H1 (cell line): ENCODE results near the gene BCAS3. TPM values are rescaled to one million over a fixed set of nuclear protein-coding genes. Genes with fewer than 3 reads are reported as not detected.

Experiments used
- CTCF ChIA-PET: fragments of 300-600 bp; sonication (Branson Sonifier 250); formaldehyde crosslinking; loops from one replicate; lab custom pipeline; 2021; ENCODE audit not compliant: partially characterized antibody; lab: Charles Lee
- POLR2A ChIA-PET: fragments of 300-600 bp; sonication (Branson Sonifier 250); formaldehyde crosslinking; loops from one replicate; lab custom pipeline; 2021; ENCODE audit warnings: inconsistent platforms; ENCODE audit not compliant: partially characterized antibody; lab: Charles Lee
- DNase-seq, 2 experiments: peaks; one replicate each; pipeline versions ENCODE4 v3.0.0 to v3.0.0-alpha.2; 2010 to 2022; ENCODE audit warnings: low spot score in 2 of 2, low read depth in 1 of 2, mixed read lengths in 1 of 2
- FAIRE-seq: peaks from 2 replicates; lab custom pipeline; 2011; peaks lifted over from hg19 to GRCh38; lab: Jason Lieb, UNC
- H2AFZ ChIP-seq: 2 replicates; pipeline ENCODE4 v1.8.1; 2012; ENCODE audit warnings: low read length, inconsistent platforms
- H2AK5ac ChIP-seq: 2 replicates; pipeline ENCODE4 v1.6.1; 2013; ENCODE audit warnings: low read depth, low read length
- H2BK120ac ChIP-seq: replicated peaks from 2 replicates; pipeline ENCODE3; 2013; ENCODE audit warnings: low read depth, low read length, inconsistent platforms
- H2BK12ac ChIP-seq: 2 replicates; pipeline ENCODE4 v1.6.1; 2013; ENCODE audit warnings: low read depth, low read length
- H2BK15ac ChIP-seq: 2 replicates; pipeline ENCODE4 v1.6.1; 2013; ENCODE audit warnings: low read length
- H2BK20ac ChIP-seq: 2 replicates; pipeline ENCODE4 v1.6.1; 2013; ENCODE audit warnings: low read length
- H2BK5ac ChIP-seq: 2 replicates; pipeline ENCODE4 v1.6.1; 2013; ENCODE audit warnings: low read depth, low read length
- H3K14ac ChIP-seq: 2 replicates; pipeline ENCODE4 v1.6.1; 2013; ENCODE audit warnings: inconsistent platforms; ENCODE audit not compliant: insufficient read length
- H3K18ac ChIP-seq: 2 replicates; pipeline ENCODE4 v1.6.1; 2013; ENCODE audit warnings: low read length; ENCODE audit errors: extremely low read depth
- H3K23ac ChIP-seq: 2 replicates; pipeline ENCODE4 v1.6.1; 2013; ENCODE audit warnings: inconsistent platforms; ENCODE audit not compliant: insufficient read length
- H3K23me2 ChIP-seq: 2 replicates; pipeline ENCODE4 v1.6.1; 2013; ENCODE audit warnings: low read depth, low read length
- H3K27ac ChIP-seq: 2 replicates; pipeline ENCODE4 v1.6.1; 2011; ENCODE audit warnings: low read depth, low read length, inconsistent platforms
- H3K27me3 ChIP-seq, 4 experiments: replicated peaks in 1 of 4; 1 replicate in 1 of 4; 2 replicates in 3 of 4; pipeline versions ENCODE4 v1.6.1 to v1.8.1; 2011 to 2013; ENCODE audit warnings: low read length in 3 of 4, mild to moderate bottlenecking in 3 of 4, inconsistent platforms in 2 of 4, mixed read lengths in 2 of 4, moderate library complexity in 1 of 4; ENCODE audit not compliant: control insufficient read depth in 3 of 4, insufficient read depth in 3 of 4; ENCODE audit errors: extremely low read depth in 1 of 4
- H3K36me3 ChIP-seq, 4 experiments: 2 replicates each; pipeline versions ENCODE4 v1.6.1 to v1.8.1; 2011 to 2013; ENCODE audit warnings: mild to moderate bottlenecking in 4 of 4, low read length in 3 of 4, moderate library complexity in 2 of 4, control low read depth in 1 of 4, inconsistent platforms in 1 of 4; ENCODE audit not compliant: insufficient read depth in 4 of 4, control insufficient read depth in 2 of 4
- H3K4ac ChIP-seq: replicated peaks from 2 replicates; pipeline ENCODE3; 2013; ENCODE audit warnings: low read length, low read depth, mixed read lengths, inconsistent platforms; ENCODE audit not compliant: insufficient read length
- H3K4me1 ChIP-seq, 4 experiments: replicated peaks in 1 of 4; 1 replicate in 1 of 4; 2 replicates in 3 of 4; pipeline versions ENCODE4 v1.6.1 to v1.8.1; 2011 to 2013; ENCODE audit warnings: low read length in 3 of 4, inconsistent platforms in 2 of 4, mixed read lengths in 1 of 4; ENCODE audit not compliant: insufficient read depth in 4 of 4, control insufficient read depth in 3 of 4
- H3K4me2 ChIP-seq, 2 experiments: 2 replicates each; pipeline versions ENCODE4 v1.6.1 to v1.8.1; 2011 to 2013; ENCODE audit warnings: low read depth in 2 of 2, low read length in 2 of 2, control low read depth in 1 of 2, inconsistent platforms in 1 of 2, mild to moderate bottlenecking in 1 of 2; ENCODE audit not compliant: insufficient read depth in 1 of 2
- H3K4me3 ChIP-seq, 4 experiments: fragments of 200-600, 300-600 bp in 1 of 4; sonication (generic), shearing (Covaris generic), sonication (Bioruptor Twin) in 1 of 4; 2 replicates each; pipeline versions ENCODE4 v1.5.1 to v1.8.1; 2011 to 2016; ENCODE audit warnings: low read length in 4 of 4, low read depth in 3 of 4, control low read depth in 2 of 4, inconsistent platforms in 2 of 4, mild to moderate bottlenecking in 2 of 4, mixed read lengths in 1 of 4, moderate library complexity in 1 of 4; ENCODE audit not compliant: insufficient read depth in 2 of 4; ENCODE audit errors: extremely low read depth in 1 of 4
- H3K56ac ChIP-seq: replicated peaks from 2 replicates; pipeline ENCODE3; 2013; ENCODE audit warnings: low read depth, mild to moderate bottlenecking, mixed read lengths, low read length, inconsistent platforms; ENCODE audit not compliant: insufficient read length
- H3K79me1 ChIP-seq: 2 replicates; pipeline ENCODE4 v1.6.1; 2013; ENCODE audit warnings: low read depth, low read length, control low read depth
- H3K79me2 ChIP-seq, 2 experiments: 2 replicates each; pipeline versions ENCODE4 v1.6.1 to v1.8.1; 2012 to 2013; ENCODE audit warnings: low read length in 2 of 2, mild to moderate bottlenecking in 2 of 2, inconsistent platforms in 1 of 2; ENCODE audit not compliant: insufficient read depth in 2 of 2, control insufficient read depth in 1 of 2
- H3K9ac ChIP-seq, 4 experiments: replicated peaks in 1 of 4; 1 replicate in 1 of 4; 2 replicates in 3 of 4; pipeline versions ENCODE4 v1.6.1 to v1.8.1; 2011 to 2013; ENCODE audit warnings: low read depth in 3 of 4, low read length in 3 of 4, control low read depth in 2 of 4, mild to moderate bottlenecking in 2 of 4, moderate library complexity in 2 of 4, inconsistent platforms in 1 of 4; ENCODE audit errors: extremely low read depth in 1 of 4
- H3K9me3 ChIP-seq, 2 experiments: 2 replicates each; pipeline versions ENCODE4 v1.6.1 to v1.8.1; 2012 to 2013; ENCODE audit warnings: mild to moderate bottlenecking in 2 of 2, moderate library complexity in 2 of 2, control low read depth in 1 of 2, inconsistent platforms in 1 of 2, low read depth in 1 of 2, low read length in 1 of 2, mixed read lengths in 1 of 2; ENCODE audit not compliant: insufficient read depth in 2 of 2
- H4K20me1 ChIP-seq, 2 experiments: replicated peaks in 1 of 2; 2 replicates each; pipeline versions ENCODE3 to v1.8.1; 2011 to 2013; ENCODE audit warnings: inconsistent platforms in 2 of 2, low read length in 2 of 2, mild to moderate bottlenecking in 1 of 2; ENCODE audit not compliant: insufficient read depth in 2 of 2, control insufficient read depth in 1 of 2
- H4K5ac ChIP-seq: 2 replicates; pipeline ENCODE4 v1.6.1; 2013; ENCODE audit warnings: low read length, low read depth, mixed read lengths, inconsistent platforms; ENCODE audit not compliant: insufficient read length
- H4K8ac ChIP-seq: 2 replicates; pipeline ENCODE4 v1.8.0; 2013; ENCODE audit warnings: mild to moderate bottlenecking, moderate library complexity, low read length, inconsistent platforms; ENCODE audit not compliant: insufficient read depth; ENCODE audit errors: extremely low read depth
- H4K91ac ChIP-seq: replicated peaks from 2 replicates; pipeline ENCODE3; 2013; ENCODE audit warnings: low read length, mixed read lengths, inconsistent platforms; ENCODE audit not compliant: insufficient read length
- ASH2L ChIP-seq: fragments of 200-600, 300-600 bp; sonication (generic); IDR thresholded peaks from one replicate; pipeline ENCODE4 v1.7.1; 2017; ENCODE audit warnings: low read length
- CBX8 ChIP-seq: fragments of 300-800, 300-1000 bp; sonication (generic); IDR thresholded peaks from 2 replicates; pipeline ENCODE4 v1.7.1; 2016; ENCODE audit warnings: low read depth, low read length, borderline replicate concordance
- EGR1 ChIP-seq: IDR thresholded peaks from 2 replicates; pipeline ENCODE4 v1.6.1; 2011; ENCODE audit warnings: low read depth, low read length, borderline replicate concordance
- EP300 ChIP-seq, 2 experiments: IDR thresholded peaks; 1 replicate in 1 of 2; 2 replicates in 1 of 2; pipeline ENCODE4 v1.6.1; 2011 to 2012; ENCODE audit warnings: low read depth in 2 of 2, low read length in 2 of 2, mild to moderate bottlenecking in 2 of 2, borderline replicate concordance in 1 of 2, inconsistent platforms in 1 of 2, moderate library complexity in 1 of 2
- FOSL1 ChIP-seq: IDR thresholded peaks from 2 replicates; pipeline ENCODE4 v1.6.1; 2011; ENCODE audit warnings: mild to moderate bottlenecking, low read depth, low read length, moderate library complexity; ENCODE audit not compliant: insufficient read depth
- POLR2AphosphoS5 ChIP-seq: IDR thresholded peaks from 2 replicates; pipeline ENCODE4 v1.6.1; 2011; ENCODE audit warnings: low read depth, low read length
- SIRT6 ChIP-seq: IDR thresholded peaks from one replicate; pipeline ENCODE4 v1.7.1; 2012; ENCODE audit warnings: low read length, inconsistent platforms
- SP1 ChIP-seq: IDR thresholded peaks from 2 replicates; pipeline ENCODE4 v1.6.1; 2011; ENCODE audit warnings: low read depth, low read length
- TBP ChIP-seq: IDR thresholded peaks from 2 replicates; pipeline ENCODE4 v1.6.1; 2011; ENCODE audit warnings: low read depth, low read length, improper control_type of control experiment
- WGBS, 2 experiments: shearing (Covaris generic) in 1 of 2; methylation state at CpG; one replicate each; pipeline versions ENCODE4 v1.1.6 to v1.1.7; 2013 to 2015; ENCODE audit warnings: low lambda C conversion rate in 2 of 2, mixed read lengths in 2 of 2, inconsistent platforms in 1 of 2, low coverage in 1 of 2, missing lambda C conversion rate in 1 of 2; ENCODE audit not compliant: insufficient replicate concordance in 2 of 2, insufficient coverage in 1 of 2, insufficient read length in 1 of 2; ENCODE audit errors: extremely low coverage in 1 of 2, missing lambda C conversion rate in 1 of 2; 5-methylcytosine and 5-hydroxymethylcytosine counted together
- polyA plus RNA-seq, 7 experiments: library from polyadenylated mRNA; depleted of rRNA in 3 of 7; stranded (reverse) in 5 of 7; unstranded in 2 of 7; fragments of >200 nt in 5 of 7; fragments of 200-250 nt in 2 of 7; gene quantifications; 1 replicate in 5 of 7; 2 replicates in 1 of 7; 4 replicates in 1 of 7; pipeline versions ENCODE4 v1.2.1 to v1.2.3, GENCODE V29; 2011 to 2013; ENCODE audit warnings: missing spikeins in 2 of 7, mixed read lengths in 2 of 7
- total RNA-seq: library from RNA; stranded (reverse); fragmentation: NEBNext Ultra II Directional; extraction: Animal tissue kit (Norgen Biotek cat#: 25700); gene quantifications from 2 replicates; pipeline ENCODE4 v1.2.1, GENCODE V29; 2021

BCAS3 gene
- total and polyA plus RNA-seq, 2 of the 8 experiments (the other 6 are each of a cell fraction or from before 2014, with no cell fraction given): 9.9 to 13.3 TPM

- Histone ChIP-seq H3K4ac (no peak overlapping the region), H4K20me1 (no peaks in the 10 kb centered on the region), H2BK5ac (no peak overlapping the region), H3K27me3 (no peaks in the 10 kb centered on the region), H3K9me3 (no peaks in the 10 kb centered on the region), H4K8ac (no peak overlapping the region), H2AFZ (no peak overlapping the region), H2BK120ac (no peak overlapping the region), H3K27ac (no peak overlapping the region), H3K56ac (no peak overlapping the region), H2BK12ac (peak overlapping the region; percentile 1; the same call in 1 of the 2 replicates), H4K5ac (no peak overlapping the region), H3K4me1 (peaks cover 0 to 11% (median 4%) of the 10 kb centered on the region in 4 experiments; a peak in 5 of 7 replicates), H3K79me1 (no peaks in the 10 kb centered on the region), H2AK5ac (no peak overlapping the region), H3K9ac (no peak overlapping the region), H3K36me3 (no peaks in the 10 kb centered on the region; a peak in 1 of 8 replicates), H3K23me2 (no peaks in the 10 kb centered on the region), H3K23ac (no peak overlapping the region), H3K79me2 (no peaks in the 10 kb centered on the region), H2BK15ac (no peak overlapping the region), H3K4me3 (no peak overlapping the region), H3K18ac (no peak overlapping the region; the same call in 1 of the 2 replicates), H3K14ac (no peak overlapping the region), H3K4me2 (no peak overlapping the region), H2BK20ac (no peak overlapping the region), H4K91ac (no peak overlapping the region)
- 81% methylated on average over 12 of the region's 12 CpGs; no CpG with 5 or more reads in 1 of the 2 experiments for WGBS, 2 experiments
- ChIA-PET POLR2A (interaction anchor here (0.6 kb wide), 1 partner anchor 145 kb away, joined by 3 read pairs; no protein-coding TSS in a partner anchor), CTCF (interaction anchor here (0.6 to 2.0 kb wide), 6 partner anchors 12 to 104 kb away, joined by 3 to 9 read pairs (median 4); no protein-coding TSS in a partner anchor)
- FAIRE-seq (no peak), DNase-seq (no peak)
- TF ChIP-seq EP300 (IDR thresholded peaks at IDR 0.05; ENCODE audit: borderline replicate concordance in 1 of 2, low read depth in 2 of 2, low read length in 2 of 2) (no peak), CBX8 (no peak), ASH2L (no peak), SIRT6 (no peak), POLR2AphosphoS5 (no peak), FOSL1 (no peak), TBP (no peak), EGR1 (no peak), SP1 (no peak)
Measured at GRCh38 chr17:61323909-61324868, 646.5 kb downstream of the BCAS3 start.
